OCI-LY3 (cell line): ENCODE measurements around the gene RAP1GAP.

Experiments used
- H2AFZ ChIP-seq: fragments of 200-600, 300-600 bp; shearing (Covaris generic); 2 replicates; pipeline ENCODE4 v1.6.0; 2014; ENCODE audit warnings: antibody characterized with exemption, low read depth, low read length
- H3K27ac ChIP-seq: fragments of 200-600, 300-600 bp; sonication (generic); 2 replicates; pipeline ENCODE4 v1.5.1; 2014; ENCODE audit warnings: mild to moderate bottlenecking, low read length, moderate library complexity, mixed read lengths
- H3K27me3 ChIP-seq: fragments of 200-600, 300-600 bp; sonication (generic); 2 replicates; pipeline ENCODE4 v1.6.1; 2014; ENCODE audit warnings: low read depth, low read length, mixed read lengths
- H3K36me3 ChIP-seq: fragments of 200-600, 300-600 bp; sonication (generic); replicated peaks from 2 replicates; pipeline ENCODE3; 2014; ENCODE audit warnings: low read depth, low read length, mixed read lengths
- H3K4me1 ChIP-seq: fragments of 300-600, 200-600 bp; sonication (generic); 2 replicates; pipeline ENCODE4 v1.6.1; 2014; ENCODE audit warnings: low read length, mixed read lengths
- H3K4me2 ChIP-seq: fragments of 200-600, 300-600 bp; sonication (generic); 2 replicates; pipeline ENCODE4 v1.6.1; 2014; ENCODE audit warnings: low read length, mixed read lengths
- H3K4me3 ChIP-seq: fragments of 300-600, 200-600 bp; sonication (generic); 2 replicates; pipeline ENCODE4 v1.5.1; 2014; ENCODE audit warnings: antibody characterized with exemption, mild to moderate bottlenecking, low read length, moderate library complexity
- H3K79me2 ChIP-seq: fragments of 300-600, 200-600 bp; shearing (Covaris generic); 2 replicates; pipeline ENCODE4 v1.6.1; 2014; ENCODE audit warnings: mild to moderate bottlenecking, low read length, mixed read lengths
- H3K9ac ChIP-seq: fragments of 300-600, 200-600 bp; shearing (Covaris generic); 2 replicates; pipeline ENCODE4 v1.6.0; 2014; ENCODE audit warnings: mild to moderate bottlenecking, low read length, moderate library complexity
- H3K9me3 ChIP-seq: fragments of 200-600, 300-600 bp; shearing (Covaris generic); 2 replicates; pipeline ENCODE4 v1.6.1; 2014; ENCODE audit warnings: low read length, mixed read lengths; ENCODE audit not compliant: insufficient read depth
- H4K20me1 ChIP-seq: fragments of 200-600, 300-600 bp; sonication (generic); 2 replicates; pipeline ENCODE4 v1.6.1; 2016; ENCODE audit warnings: low read length, mixed read lengths; ENCODE audit not compliant: insufficient read depth
- CTCF ChIP-seq: fragments of 200-600, 300-600 bp; sonication (generic); IDR thresholded peaks from 2 replicates; pipeline ENCODE4 v1.5.1; 2014; ENCODE audit warnings: antibody characterized with exemption, low read length, low read depth
- EZH2phosphoT487 ChIP-seq: fragments of 200-600 bp; shearing (Covaris generic); IDR thresholded peaks from 2 replicates; pipeline ENCODE4 v1.6.1; 2018; ENCODE audit warnings: antibody characterized with exemption, mixed run types, low read depth

Gene RAP1GAP

GRCh38 chr1:21670059-21670881, 1.1 kb upstream of the RAP1GAP start:
- Histone ChIP-seq H3K27me3 (no peaks in the 10 kb centered on the region), H3K4me2 (no peak overlapping the region), H3K9ac (no peak overlapping the region), H3K79me2 (no peaks in the 10 kb centered on the region), H3K9me3 (no peaks in the 10 kb centered on the region), H2AFZ (no peak overlapping the region), H3K36me3 (no peaks in the 10 kb centered on the region), H3K27ac (no peak overlapping the region), H3K4me3 (no peak overlapping the region), H3K4me1 (no peaks in the 10 kb centered on the region), H4K20me1 (no peaks in the 10 kb centered on the region)
- no peak for TF ChIP-seq EZH2phosphoT487
- no peak for TF ChIP-seq CTCF

- peaks cover 2% of the 10 kb centered on the region; the same call in 1 of the 2 replicates for H3K4me1 ChIP-seq
- no peak overlapping the region for H3K4me2 ChIP-seq
- no peaks in the 10 kb centered on the region for H3K9me3 ChIP-seq
- H3K9ac ChIP-seq, result no peak overlapping the region
- no peak overlapping the region for H2AFZ ChIP-seq
- H3K4me3 ChIP-seq, result no peak overlapping the region
- no peaks in the 10 kb centered on the region for H3K27me3 ChIP-seq
- no peak overlapping the region for H3K27ac ChIP-seq
- H4K20me1 ChIP-seq, result no peaks in the 10 kb centered on the region
- TF ChIP-seq CTCF, result no peak
- no peak for TF ChIP-seq EZH2phosphoT487
- no peaks in the 10 kb centered on the region for H3K36me3 ChIP-seq
- H3K79me2 ChIP-seq, result no peaks in the 10 kb centered on the region
Observed at GRCh38 chr1:21668951-21669257, 253 bp downstream of the RAP1GAP start.

GRCh38 chr1:21668232-21668950, 766 bp downstream of the RAP1GAP start:
- H3K79me2 ChIP-seq, result no peaks in the 10 kb centered on the region
- H3K4me1 ChIP-seq, result peaks cover 5% of the 10 kb centered on the region; the same call in 1 of the 2 replicates
- H3K27ac ChIP-seq, result no peak overlapping the region
- no peak overlapping the region for H2AFZ ChIP-seq
- H3K4me3 ChIP-seq, result no peak overlapping the region
- no peaks in the 10 kb centered on the region for H4K20me1 ChIP-seq
- H3K9ac ChIP-seq, result no peak overlapping the region
- no peak overlapping the region for H3K4me2 ChIP-seq
- no peak for TF ChIP-seq EZH2phosphoT487
- no peak for TF ChIP-seq CTCF
- H3K9me3 ChIP-seq, result no peaks in the 10 kb centered on the region
- H3K27me3 ChIP-seq, result no peaks in the 10 kb centered on the region
- no peaks in the 10 kb centered on the region for H3K36me3 ChIP-seq

- Histone ChIP-seq H3K9me3 (no peaks in the 10 kb centered on the region), H3K27ac (no peak overlapping the region), H3K36me3 (no peaks in the 10 kb centered on the region), H3K27me3 (no peaks in the 10 kb centered on the region), H3K9ac (no peak overlapping the region), H3K4me2 (no peak overlapping the region), H3K79me2 (no peaks in the 10 kb centered on the region), H4K20me1 (no peaks in the 10 kb centered on the region), H3K4me1 (peaks cover 5% of the 10 kb centered on the region; the same call in 1 of the 2 replicates), H2AFZ (no peak overlapping the region), H3K4me3 (no peak overlapping the region)
- TF ChIP-seq EZH2phosphoT487, result no peak
- TF ChIP-seq CTCF, result no peak
Observed at GRCh38 chr1:21667348-21668231, 1.6 kb downstream of the RAP1GAP start.
